Putamen (tissue), 1 donor: ENCODE measurements around the gene ZNF428.
"Not testable (repeated sequence)": the region's sequence is repeated elsewhere in the genome, so short reads cannot be mapped to it uniquely, and the experiment has no call there.

Source experiments
- DNase-seq: peaks from one replicate; pipeline ENCODE4 v3.0.0-alpha.2; 2016; ENCODE audit warnings: low spot score

ZNF428 gene

GRCh38 chr19:43616954-43617353 is 2.5 kb downstream of the ZNF428 start:
- no peak for DNase-seq

- no peak for DNase-seq
Observed at GRCh38 chr19:43616306-43616705, 3.1 kb downstream of the ZNF428 start.

- DNase-seq = no peak
Observed at GRCh38 chr19:43612374-43612773, 7.1 kb downstream of the ZNF428 start.

GRCh38 chr19:43611788-43612187 is 7.6 kb downstream of the ZNF428 start, which contains the start of gene SRRM5:
TSS of gene SRRM5 (plus strand) at chr19:43612088. CDS start at chr19:43612122, 34 bp downstream.
- no peak for DNase-seq

- DNase-seq = no peak
Observed at GRCh38 chr19:43610493-43610892, 8.9 kb downstream of the ZNF428 start.

GRCh38 chr19:43609872-43610271 is 9.6 kb downstream of the ZNF428 start:
- no peak for DNase-seq

- no peak for DNase-seq
Observed at GRCh38 chr19:43607238-43608205, 11.9 kb downstream of the ZNF428 start.

GRCh38 chr19:43606569-43607229 is 12.7 kb downstream of the ZNF428 start:
- no peak for DNase-seq

GRCh38 chr19:43605875-43606568 is 13.4 kb downstream of the ZNF428 start:
- DNase-seq = no peak

GRCh38 chr19:43600326-43600725 is 19.1 kb downstream of the ZNF428 start:
- DNase-seq = not testable (repeated sequence)

- no peak for DNase-seq
Observed at GRCh38 chr19:43599635-43600295, 19.7 kb downstream of the ZNF428 start.

GRCh38 chr19:43598445-43599240 is 20.8 kb downstream of the ZNF428 start:
- no peak for DNase-seq

GRCh38 chr19:43597876-43598275 is 21.6 kb downstream of the ZNF428 start:
- DNase-seq = no peak

GRCh38 chr19:43596842-43597461 is 22.5 kb downstream of the ZNF428 start:
- DNase-seq = no peak

GRCh38 chr19:43595999-43596841 is 23.2 kb downstream of the ZNF428 start, which contains the start of the genes IRGQ and ZNF576:
TSS of gene IRGQ (minus strand) at chr19:43596134. CDS start at chr19:43595338, 796 bp downstream.
TSS of gene ZNF576 (plus strand) at chr19:43596595. CDS start at chr19:43597109, 514 bp downstream.
- peak; percentile 99 for DNase-seq

- no peak for DNase-seq
Observed at GRCh38 chr19:43595605-43595998, 23.8 kb downstream of the ZNF428 start.

GRCh38 chr19:43594710-43595604 is 24.5 kb downstream of the ZNF428 start:
- DNase-seq = peak; percentile 47

GRCh38 chr19:43594081-43594697 is 25.2 kb downstream of the ZNF428 start:
- no peak for DNase-seq
